Suprapubic skin (tissue), 4 donors: ENCODE data around the gene SH3GL1.

ENCODE experiments used
- CTCF ChIP-seq, 2 donors: fragments of 200-600 bp in 1 of 2; fragments of 450-650 bp in 1 of 2; sonication (generic) in 1 of 2; IDR thresholded peaks; one replicate each; pipeline ENCODE4 v1.5.1; 2016 to 2019; ENCODE audit warnings: antibody characterized with exemption in 2 of 2, mild to moderate bottlenecking in 1 of 2, moderate library complexity in 1 of 2
- POLR2A ChIP-seq, 2 donors: fragments of 450-650 bp; IDR thresholded peaks; one replicate each; pipeline ENCODE4 v1.6.1; 2017; ENCODE audit warnings: antibody characterized with exemption in 2 of 2, mild to moderate bottlenecking in 2 of 2, moderate library complexity in 2 of 2
- POLR2AphosphoS5 ChIP-seq, 3 donors: sonication (generic); formaldehyde crosslinking; IDR thresholded peaks; one replicate each; pipeline ENCODE4 v1.6.1; 2017; ENCODE audit warnings: antibody characterized with exemption in 3 of 3

GRCh38 chr19:4434391-4434790 lies 34.0 kb upstream of the SH3GL1 start:
- TF ChIP-seq POLR2A (IDR thresholded peaks at IDR 0.05) (no peak), CTCF (IDR thresholded peaks at IDR 0.05) (no peak), POLR2AphosphoS5 (IDR thresholded peaks at IDR 0.05) (no peak)
